Stomach (tissue), 4 donors: Measurements from ENCODE around the gene RAE1.
"Not testable (repeated sequence)": the region's sequence is repeated elsewhere in the genome, so short reads cannot be mapped to it uniquely, and the experiment has no call there.

ENCODE experiments used
- POLR2A ChIP-seq, 4 donors: fragments of 450-650 bp; IDR thresholded peaks; one replicate each; pipeline ENCODE4 v1.6.1; 2016; ENCODE audit warnings: antibody characterized with exemption in 4 of 4, control low read depth in 2 of 4, mild to moderate bottlenecking in 1 of 4, moderate library complexity in 1 of 4
- POLR2AphosphoS5 ChIP-seq, 3 donors: sonication (generic); formaldehyde crosslinking; IDR thresholded peaks; one replicate each; pipeline ENCODE4 v1.6.1; 2016; ENCODE audit warnings: antibody characterized with exemption in 3 of 3
- TF ChIP-seq, protein P1 (sequence below), 7 experiments: fragments of 450-650 bp in 4 of 7; fragments of 200-600 bp in 3 of 7; sonication (generic) in 3 of 7; IDR thresholded peaks; one replicate each; pipeline ENCODE4 v1.5.1; 2016 to 2019; ENCODE audit warnings: antibody characterized with exemption in 7 of 7, control low read depth in 2 of 7, mild to moderate bottlenecking in 1 of 7

DNA sequence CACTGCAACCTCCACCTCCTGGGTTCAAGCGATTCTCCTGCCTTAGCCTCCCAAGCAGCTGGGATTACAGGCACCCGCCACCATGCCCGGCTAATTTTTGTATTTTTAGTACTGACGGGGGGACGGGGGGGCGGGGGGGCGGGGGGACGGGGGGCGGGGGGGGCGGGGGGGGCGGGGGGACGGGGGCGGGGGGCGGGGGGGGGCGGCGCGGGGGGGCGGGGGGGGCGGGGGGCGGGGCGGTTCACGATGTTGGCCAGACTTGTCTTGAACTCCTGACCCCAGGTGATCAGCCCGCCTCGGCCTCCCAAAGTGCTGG, 371 bp upstream of the RAE1 start:
- TF ChIP-seq, protein P1, sequence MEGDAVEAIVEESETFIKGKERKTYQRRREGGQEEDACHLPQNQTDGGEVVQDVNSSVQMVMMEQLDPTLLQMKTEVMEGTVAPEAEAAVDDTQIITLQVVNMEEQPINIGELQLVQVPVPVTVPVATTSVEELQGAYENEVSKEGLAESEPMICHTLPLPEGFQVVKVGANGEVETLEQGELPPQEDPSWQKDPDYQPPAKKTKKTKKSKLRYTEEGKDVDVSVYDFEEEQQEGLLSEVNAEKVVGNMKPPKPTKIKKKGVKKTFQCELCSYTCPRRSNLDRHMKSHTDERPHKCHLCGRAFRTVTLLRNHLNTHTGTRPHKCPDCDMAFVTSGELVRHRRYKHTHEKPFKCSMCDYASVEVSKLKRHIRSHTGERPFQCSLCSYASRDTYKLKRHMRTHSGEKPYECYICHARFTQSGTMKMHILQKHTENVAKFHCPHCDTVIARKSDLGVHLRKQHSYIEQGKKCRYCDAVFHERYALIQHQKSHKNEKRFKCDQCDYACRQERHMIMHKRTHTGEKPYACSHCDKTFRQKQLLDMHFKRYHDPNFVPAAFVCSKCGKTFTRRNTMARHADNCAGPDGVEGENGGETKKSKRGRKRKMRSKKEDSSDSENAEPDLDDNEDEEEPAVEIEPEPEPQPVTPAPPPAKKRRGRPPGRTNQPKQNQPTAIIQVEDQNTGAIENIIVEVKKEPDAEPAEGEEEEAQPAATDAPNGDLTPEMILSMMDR (IDR thresholded peaks at IDR 0.05), result not testable (repeated sequence)
- TF ChIP-seq POLR2AphosphoS5, POLR2A (IDR thresholded peaks at IDR 0.05): not testable (repeated sequence)
